ENCODE results near the gene OOSP1. TPM values are rescaled to one million over a fixed set of nuclear protein-coding genes. Genes with fewer than 3 reads are reported as not detected.

Gene OOSP1
- total RNA-seq, 1 donor from 2014 or later: 0.25 TPM

Other genes starting within 250 kb of the OOSP1 start
- not detected for gene OR10V1, start 224.6 kb upstream of the OOSP1 start, total RNA-seq
- 21.6 TPM for gene STX3, start 183.1 kb upstream of the OOSP1 start, total RNA-seq
- 20.7 TPM for gene MRPL16, start 127.7 kb upstream of the OOSP1 start, total RNA-seq
- gene CBLIF, start 92.9 kb upstream of the OOSP1 start, total RNA-seq: not detected
- gene TCN1, start 71.9 kb upstream of the OOSP1 start, total RNA-seq: not detected
- gene OOSP3, start 59.6 kb upstream of the OOSP1 start, total RNA-seq: not detected
- not detected for gene OOSP4A, start 25.6 kb downstream of the OOSP1 start, total RNA-seq
- not detected for gene OOSP4B, start 78.7 kb downstream of the OOSP1 start, total RNA-seq
- gene OOSP2, start 102.0 kb downstream of the OOSP1 start, total RNA-seq: not detected
- gene MS4A3, start 118.2 kb downstream of the OOSP1 start, total RNA-seq: 0.98 TPM
- gene MS4A2, start 150.2 kb downstream of the OOSP1 start, total RNA-seq: not detected
- gene MS4A6A, start 244.7 kb downstream of the OOSP1 start, total RNA-seq: 0.98 TPM